ENCODE data around the gene ATG3.
"Not testable (repeated sequence)": the region's sequence is repeated elsewhere in the genome, so short reads cannot be mapped to it uniquely, and the experiment has no call there.

Gene ATG3

GRCh38 chr3:112497897-112498548 is 63.7 kb downstream of the ATG3 start:
- no peak for DNase-seq

DNA sequence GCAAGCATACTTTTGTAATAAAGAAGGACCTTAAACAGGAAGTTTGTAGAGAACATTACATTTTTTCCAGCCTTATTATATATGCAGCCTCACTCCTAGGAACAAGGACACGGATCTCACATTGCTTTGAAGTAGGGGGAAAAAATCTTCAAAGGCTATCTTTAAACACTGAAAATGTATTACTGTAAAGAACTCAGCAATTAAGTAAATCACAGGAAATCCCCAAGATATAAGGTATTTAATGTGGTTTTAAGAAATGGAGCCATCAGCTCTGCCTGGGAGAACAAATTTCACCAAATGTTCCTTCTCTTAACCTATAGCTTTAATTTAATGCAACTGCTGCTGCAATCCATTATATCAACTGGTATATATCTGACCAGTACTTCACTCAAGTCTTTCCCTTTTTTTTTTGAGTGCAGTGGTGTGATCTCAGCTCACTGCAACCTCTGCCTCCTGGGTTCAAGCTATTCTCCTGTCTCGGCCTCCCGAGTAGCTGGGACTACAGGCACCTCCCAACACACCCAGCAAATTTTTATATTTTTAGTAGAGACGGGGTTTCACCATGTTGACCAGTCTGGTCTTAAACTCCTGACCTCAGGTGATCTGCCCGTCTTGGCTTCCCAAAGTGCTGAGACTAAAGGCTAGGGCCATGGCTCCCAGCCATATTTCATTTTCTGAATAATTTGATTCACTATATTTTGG is 65.2 kb downstream of the ATG3 start:
- no peak for DNase-seq

GRCh38 chr3:112494448-112494767 is 67.4 kb downstream of the ATG3 start:
- DNase-seq: not testable (repeated sequence)

DNA sequence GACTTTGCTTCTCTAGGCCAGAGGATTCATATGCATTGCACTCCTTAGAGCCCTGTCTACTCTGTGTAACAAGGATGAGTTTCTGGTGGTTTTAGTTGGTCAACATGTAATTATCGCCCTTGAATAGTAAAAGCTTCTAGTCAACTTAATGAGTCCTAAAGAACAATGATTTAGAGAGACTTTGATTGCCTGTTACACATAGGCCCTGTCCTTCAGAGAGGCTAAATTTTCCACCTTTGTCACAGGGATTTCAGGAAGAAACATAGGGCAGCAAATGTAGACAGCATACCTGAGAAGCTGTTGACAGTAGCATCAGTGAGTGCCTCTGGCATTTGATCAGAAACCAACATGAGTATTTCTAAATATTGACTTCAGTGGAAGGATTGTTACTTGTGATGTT is 69.6 kb downstream of the ATG3 start:
- DNase-seq: no peak

DNA sequence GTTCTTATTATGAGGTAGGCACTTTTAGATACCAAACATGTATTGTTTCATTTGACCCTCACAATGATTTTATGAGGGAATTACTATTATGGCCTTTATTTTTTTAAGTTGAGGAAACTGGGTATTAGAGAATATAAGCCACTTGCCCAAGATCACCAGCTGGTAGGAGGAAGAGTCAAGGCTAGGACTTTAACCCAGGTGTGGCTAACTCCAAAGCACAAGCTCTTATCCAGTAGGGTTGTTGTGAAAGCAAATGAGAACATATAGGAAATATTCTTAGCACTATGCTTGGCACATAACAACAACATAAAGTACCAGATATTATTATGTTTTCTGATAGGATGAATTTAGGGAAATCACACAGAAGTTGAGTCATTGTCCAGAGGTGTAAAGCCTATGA is 70.4 kb downstream of the ATG3 start:
- DNase-seq: no peak

- no peak for DNase-seq
Observed at GRCh38 chr3:112489674-112490479, 71.9 kb downstream of the ATG3 start.

- no peak for DNase-seq
Observed at GRCh38 chr3:112486811-112487505, 74.8 kb downstream of the ATG3 start.

DNA sequence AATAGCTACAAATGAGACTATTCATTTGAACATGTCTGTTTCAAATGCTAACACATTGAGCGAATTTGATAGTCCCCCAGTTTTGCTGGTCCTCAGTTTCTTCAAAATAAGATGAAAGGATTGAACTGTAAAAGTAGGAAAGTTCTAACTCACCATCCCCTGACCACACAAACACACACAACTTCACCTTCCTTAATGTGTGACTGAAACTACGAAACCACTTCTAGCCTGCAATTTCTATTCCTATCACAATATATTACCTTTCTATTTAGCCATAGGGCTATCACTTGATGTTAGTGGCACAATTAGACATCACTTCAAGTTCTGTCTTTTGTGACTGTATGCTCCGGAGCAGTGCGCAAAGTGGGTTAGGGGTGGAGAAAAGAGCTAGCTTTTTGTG is 77.4 kb downstream of the ATG3 start:
- DNase-seq: no peak

GRCh38 chr3:112482675-112483074 is 79.1 kb downstream of the ATG3 start:
- DNase-seq: no peak
